ENCODE results near the gene TOR1AIP1.
"Not testable (repeated sequence)": the region's sequence is repeated elsewhere in the genome, so short reads cannot be mapped to it uniquely, and the experiment has no call there.

TOR1AIP1 gene

DNA sequence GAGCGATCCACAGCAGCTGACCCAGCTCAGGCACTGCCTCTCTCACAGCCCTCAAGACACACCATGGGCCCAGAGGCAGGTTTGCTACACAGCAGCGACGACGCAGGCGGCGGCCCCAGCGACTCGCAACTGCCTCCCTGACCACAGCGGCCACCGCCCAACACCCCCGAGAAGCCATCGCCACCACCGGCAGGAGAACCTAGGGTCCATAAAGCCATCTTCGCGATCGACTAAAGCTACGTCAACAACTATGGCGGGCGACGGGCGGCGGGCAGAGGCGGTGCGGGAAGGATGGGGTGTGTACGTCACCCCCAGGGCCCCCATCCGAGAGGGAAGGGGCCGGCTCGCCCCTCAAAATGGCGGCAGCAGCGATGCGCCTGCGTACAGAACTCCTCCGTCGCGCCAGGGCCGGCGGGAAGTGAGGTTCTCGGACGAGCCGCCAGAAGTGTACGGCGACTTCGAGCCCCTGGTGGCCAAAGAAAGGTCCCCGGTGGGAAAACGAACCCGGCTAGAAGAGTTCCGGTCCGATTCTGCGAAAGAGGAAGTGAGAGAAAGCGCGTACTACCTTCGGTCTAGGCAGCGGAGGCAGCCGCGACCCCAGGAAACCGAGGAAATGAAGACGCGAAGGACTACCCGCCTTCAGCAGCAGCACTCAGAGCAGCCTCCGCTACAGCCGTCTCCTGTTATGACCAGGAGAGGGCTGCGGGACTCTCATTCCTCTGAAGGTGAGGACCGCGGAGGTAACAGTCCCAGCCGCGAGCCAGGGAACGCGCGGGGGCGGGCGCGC, at the start of gene TOR1AIP1:
Gene TOR1AIP1, plus strand, starts transcription at position 33 of the 787 bp plus-strand sequence. Its CDS starts 218 bp downstream, at position 251.
- peak; percentile 98 for DNase-seq

GRCh38 chr1:179836686-179837445, 45.2 kb upstream of the TOR1AIP1 start:
- not testable (repeated sequence) for DNase-seq

GRCh38 chr1:179840107-179840506, 42.0 kb upstream of the TOR1AIP1 start:
- no peak for DNase-seq

GRCh38 chr1:179848233-179848632, 33.9 kb upstream of the TOR1AIP1 start:
- DNase-seq, result no peak

- DNase-seq, result no peak
Measured at GRCh38 chr1:179853102-179853501, 29.0 kb upstream of the TOR1AIP1 start.

DNA sequence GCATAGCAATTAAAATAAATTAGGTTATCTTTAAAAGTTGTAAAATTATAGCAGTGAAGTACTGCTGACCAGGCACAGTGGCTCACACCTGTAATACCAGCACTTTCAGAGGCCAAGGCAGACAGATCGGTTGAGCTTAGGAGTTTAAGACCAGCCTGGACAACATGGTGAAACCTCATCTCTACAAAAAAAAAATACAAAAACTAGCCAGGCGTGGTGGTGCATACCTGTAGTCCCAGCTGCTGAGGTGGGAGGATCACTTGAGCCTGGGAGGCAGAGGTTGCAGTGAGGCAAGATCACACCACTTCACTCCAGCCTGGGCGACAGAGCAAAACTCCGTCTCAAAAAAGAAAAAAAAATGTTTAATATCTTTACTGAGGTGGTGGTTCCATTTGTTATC, 26.3 kb upstream of the TOR1AIP1 start:
- DNase-seq, result not testable (repeated sequence)

GRCh38 chr1:179856296-179856695, 25.8 kb upstream of the TOR1AIP1 start:
- no peak for DNase-seq

GRCh38 chr1:179857009-179857408, 25.1 kb upstream of the TOR1AIP1 start:
- no peak for DNase-seq

- DNase-seq, result no peak
Measured at GRCh38 chr1:179860652-179861051, 21.4 kb upstream of the TOR1AIP1 start.

DNA sequence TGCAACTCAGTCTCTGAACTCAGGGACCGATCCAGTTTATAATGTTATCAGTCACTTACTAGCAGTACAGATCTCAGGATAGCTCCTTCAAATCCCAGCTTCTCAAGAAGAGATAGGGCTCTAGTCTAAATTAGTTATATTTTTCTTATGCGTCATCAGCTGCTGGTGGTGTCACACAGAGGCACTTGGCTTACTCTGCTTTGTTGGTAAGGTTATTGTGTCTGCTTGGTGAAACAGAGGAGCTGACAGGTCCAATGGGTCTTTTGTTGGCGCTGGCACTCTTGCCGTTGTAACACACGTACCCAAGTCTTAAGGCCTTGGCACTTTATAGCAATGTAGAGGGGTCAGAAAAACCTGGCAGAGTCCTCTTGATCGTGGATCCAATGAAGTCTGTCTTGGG, 16.7 kb upstream of the TOR1AIP1 start:
- DNase-seq, result no peak

DNA sequence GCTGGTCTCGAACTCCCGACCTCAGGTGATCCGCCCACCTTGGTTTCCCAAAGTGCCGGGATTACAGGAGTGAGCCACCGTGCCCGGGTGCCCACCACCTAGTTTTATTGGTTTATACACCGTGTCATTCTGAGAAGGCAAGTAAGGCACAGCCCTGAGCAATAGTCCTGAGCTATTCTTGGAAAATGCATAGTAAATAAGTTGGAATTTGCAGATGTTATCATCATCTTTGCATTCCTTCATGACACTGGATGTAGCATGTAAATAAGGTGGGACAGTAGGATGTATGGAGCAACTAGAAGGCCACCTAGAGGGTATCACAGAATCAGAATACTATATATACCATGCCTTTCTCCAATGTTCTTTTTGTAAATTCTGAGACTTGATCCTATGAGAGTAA, 15.5 kb upstream of the TOR1AIP1 start:
- DNase-seq, result no peak

- DNase-seq, result no peak
Measured at GRCh38 chr1:179867493-179868330, 14.4 kb upstream of the TOR1AIP1 start.

DNA sequence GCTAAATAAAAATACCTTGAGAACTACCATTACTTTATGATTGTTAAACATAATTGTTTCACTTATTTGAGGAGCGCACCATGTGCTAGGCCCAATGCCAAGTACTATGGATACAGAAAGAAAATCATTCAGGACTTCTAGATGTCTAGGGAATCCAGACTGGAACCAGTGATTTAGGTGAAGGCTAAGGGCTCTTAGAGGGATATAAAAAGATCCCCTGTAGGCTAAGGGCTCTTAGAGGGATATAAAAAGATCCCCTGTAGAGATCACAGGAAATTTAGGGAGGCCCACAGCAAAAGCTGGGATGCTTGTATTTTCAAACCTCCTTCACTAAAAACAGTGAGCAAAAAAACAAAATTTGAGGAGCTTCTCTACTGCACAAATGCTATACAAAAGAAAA, 11.2 kb upstream of the TOR1AIP1 start:
- no peak for DNase-seq

- no peak for DNase-seq
Measured at GRCh38 chr1:179871940-179872339, 10.1 kb upstream of the TOR1AIP1 start.

DNA sequence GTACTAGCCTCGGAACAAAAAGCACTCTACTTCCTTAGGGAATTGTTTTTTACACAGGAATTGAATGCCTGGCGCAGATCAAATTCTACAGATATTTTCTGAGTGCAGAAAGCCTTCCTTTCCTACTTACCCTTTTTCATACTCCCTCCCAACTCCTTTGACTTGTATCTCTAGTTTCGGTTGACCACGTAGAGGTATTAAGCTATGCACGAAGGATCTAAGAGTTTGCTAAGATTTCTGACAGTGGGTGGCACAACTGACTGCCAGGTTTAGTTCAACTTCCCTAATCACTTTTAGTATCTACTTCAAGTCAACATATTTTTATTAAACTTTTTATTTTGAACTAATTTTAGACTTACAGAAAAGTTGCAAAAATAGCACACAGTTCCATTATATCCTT, 9.5 kb upstream of the TOR1AIP1 start:
- no peak for DNase-seq

DNA sequence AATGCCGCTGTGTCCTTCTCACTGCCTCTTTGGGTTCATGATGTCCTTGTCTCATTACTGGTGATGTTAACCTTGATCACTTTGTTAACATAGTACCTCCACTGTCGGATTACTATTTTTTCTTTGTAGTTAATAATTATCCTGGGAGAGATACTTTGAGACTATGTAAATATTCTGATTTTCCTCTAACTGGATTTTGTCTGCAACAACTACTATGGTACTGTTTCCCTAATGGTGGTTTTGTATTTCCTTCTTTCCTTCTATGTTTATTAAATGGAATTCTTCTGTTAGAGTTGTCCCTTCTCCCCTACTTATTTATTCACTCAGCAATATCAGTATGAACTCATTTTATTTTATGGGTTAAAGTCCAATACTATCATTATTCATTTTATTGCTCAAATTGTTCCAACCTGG, 8.6 kb upstream of the TOR1AIP1 start:
- DNase-seq, result no peak

DNA sequence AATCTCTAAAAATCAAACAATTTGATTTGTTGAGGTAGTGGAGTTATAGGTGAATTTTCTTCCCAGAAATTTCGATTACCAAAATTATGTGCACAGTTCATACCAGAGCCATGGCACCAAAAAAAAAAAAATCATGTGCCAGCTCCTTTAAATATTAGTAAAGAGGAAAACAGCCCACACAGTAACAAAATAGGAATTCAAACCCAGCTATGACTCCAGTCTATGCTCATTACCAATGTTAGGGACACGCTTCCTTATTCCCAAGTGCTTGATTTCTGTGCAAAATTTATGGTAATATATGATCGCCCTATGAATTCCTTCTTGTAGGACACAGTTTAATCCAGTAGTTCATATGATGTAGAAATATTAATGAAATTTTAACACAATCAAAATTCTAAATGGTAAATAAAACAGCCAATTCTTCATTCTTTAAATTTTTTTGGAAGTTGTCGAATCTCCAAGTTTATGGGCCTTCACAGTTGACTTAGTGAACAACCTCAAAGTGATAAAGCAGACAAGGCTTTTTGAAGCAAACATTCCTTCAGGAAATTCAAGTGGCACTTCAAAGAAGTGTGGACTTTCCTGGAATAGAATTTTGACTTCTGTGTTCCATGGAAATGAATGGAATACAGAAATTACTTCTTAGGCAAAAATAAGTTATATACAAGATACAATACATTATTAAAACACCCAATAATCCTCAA, 6.3 kb upstream of the TOR1AIP1 start:
- DNase-seq, result no peak

DNA sequence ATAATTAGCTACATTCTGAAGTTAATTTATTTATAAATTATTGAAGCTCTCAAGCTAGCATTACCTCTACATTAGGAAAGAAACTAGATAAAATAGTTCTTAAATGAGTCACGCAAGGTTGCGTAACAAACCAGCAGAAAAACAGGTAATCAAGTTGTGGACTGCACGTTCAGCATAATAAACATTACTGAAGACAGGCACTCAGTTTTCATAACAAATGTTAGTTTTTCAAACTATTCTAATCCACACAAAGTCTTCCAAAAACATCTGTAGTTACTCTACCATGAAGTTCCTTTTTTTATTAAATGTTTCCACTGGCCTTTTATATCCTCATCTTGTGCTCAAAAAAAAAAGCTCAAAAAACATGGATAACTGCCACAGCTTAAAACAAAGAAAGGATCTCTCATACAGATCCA, 5.8 kb upstream of the TOR1AIP1 start:
- no peak for DNase-seq

- DNase-seq, result peak; percentile 80
Measured at GRCh38 chr1:179877586-179878265, 4.4 kb upstream of the TOR1AIP1 start, which contains the start of gene TOR1AIP2. TSS of gene TOR1AIP2 (minus strand) at chr1:179877803. CDS start at chr1:179852665, 25,138 bp downstream.

DNA sequence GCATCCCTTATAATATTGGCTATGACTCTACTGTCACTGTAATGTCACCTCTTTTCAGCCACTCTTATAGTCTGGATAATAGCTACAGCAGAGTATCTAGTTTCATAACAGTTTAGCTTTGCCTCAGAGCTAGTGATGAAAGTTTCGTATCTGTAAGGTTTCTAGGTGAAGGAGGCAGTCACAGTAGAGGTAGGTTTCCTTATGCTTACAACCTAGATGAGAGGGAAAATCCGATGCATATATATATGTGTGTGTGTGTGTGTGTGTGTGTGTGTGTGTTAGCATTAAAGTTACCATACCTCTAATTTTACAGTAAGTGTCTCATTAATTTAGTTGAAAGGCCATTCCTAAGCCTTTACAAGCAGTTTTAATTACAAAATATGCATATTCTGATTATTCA, 2.3 kb upstream of the TOR1AIP1 start:
- no peak for DNase-seq

DNA sequence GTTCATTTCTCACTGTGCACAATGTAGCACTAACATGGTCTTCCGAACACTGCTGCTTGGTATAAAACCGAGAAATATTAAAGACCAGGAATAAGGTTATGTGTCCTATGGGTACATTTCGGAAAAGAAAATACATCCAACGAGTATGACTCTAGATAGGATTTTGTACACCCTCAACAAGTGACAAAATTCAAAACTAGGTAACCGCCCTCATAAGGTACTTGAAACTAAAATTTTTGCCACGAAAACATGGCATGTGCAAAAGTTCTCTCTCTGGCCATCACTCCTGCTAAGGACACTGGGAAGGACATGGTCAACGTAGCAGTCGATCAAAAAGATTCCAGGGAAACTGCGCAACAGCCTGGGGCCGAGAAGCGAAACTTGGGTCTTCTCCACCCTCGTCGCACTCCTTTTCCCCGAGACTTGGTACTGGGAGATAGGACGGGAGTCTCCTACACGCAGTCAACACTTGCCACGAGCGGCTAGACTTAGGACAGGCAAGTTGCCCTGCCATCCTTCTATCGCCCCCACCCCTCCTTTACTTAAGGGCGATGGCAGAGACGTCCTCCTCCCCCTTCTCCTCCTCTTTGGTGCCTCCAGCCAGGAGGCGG, 338 bp upstream of the TOR1AIP1 start:
- peak; percentile 66 for DNase-seq
